Trophoblast cell (in vitro differentiated cells and primary cell): ENCODE measurements around the gene RHOU.
A peak's percentile ranks its signal among the peaks of the same experiment; 100 is the strongest.

Experiments used
- DNase-seq, 2 donors: peaks; one replicate each; pipeline ENCODE4 v3.0.0-alpha.2; 2016
- H2AFZ ChIP-seq: 2 replicates; pipeline ENCODE4 v1.6.1; 2013; ENCODE audit warnings: low read length, moderate library complexity, mild to moderate bottlenecking; ENCODE audit not compliant: insufficient read depth, poor library complexity
- H2AK5ac ChIP-seq: 2 replicates; pipeline ENCODE4 v1.6.1; 2013; ENCODE audit warnings: mild to moderate bottlenecking, low read length
- H2BK120ac ChIP-seq: 2 replicates; pipeline ENCODE4 v1.6.1; 2013; ENCODE audit warnings: low read length, mild to moderate bottlenecking, moderate library complexity; ENCODE audit not compliant: insufficient read depth, poor library complexity
- H2BK12ac ChIP-seq: 2 replicates; pipeline ENCODE4 v1.6.1; 2013; ENCODE audit warnings: mild to moderate bottlenecking, low read length, moderate library complexity
- H2BK5ac ChIP-seq: 2 replicates; pipeline ENCODE4 v1.6.1; 2013; ENCODE audit warnings: low read length, low read depth, moderate library complexity, mild to moderate bottlenecking; ENCODE audit not compliant: poor library complexity
- H3K14ac ChIP-seq: 2 replicates; pipeline ENCODE4 v1.6.1; 2013; ENCODE audit warnings: mild to moderate bottlenecking, low read length
- H3K18ac ChIP-seq: 2 replicates; pipeline ENCODE4 v1.6.1; 2013; ENCODE audit warnings: mild to moderate bottlenecking, low read length
- H3K23ac ChIP-seq: 2 replicates; pipeline ENCODE4 v1.6.1; 2013; ENCODE audit warnings: low read length
- H3K27ac ChIP-seq: 2 replicates; pipeline ENCODE4 v1.5.1; 2013; ENCODE audit warnings: low read depth, mild to moderate bottlenecking, inconsistent platforms, low read length, moderate library complexity
- H3K27me3 ChIP-seq: 2 replicates; pipeline ENCODE4 v1.6.1; 2013; ENCODE audit warnings: inconsistent platforms, mild to moderate bottlenecking, low read length, moderate library complexity; ENCODE audit not compliant: insufficient read depth
- H3K36me3 ChIP-seq, 2 experiments: 1 replicate in 1 of 2; 2 replicates in 1 of 2; pipeline ENCODE4 v1.6.1; 2013; ENCODE audit warnings: low read length in 2 of 2, mild to moderate bottlenecking in 2 of 2, moderate library complexity in 1 of 2; ENCODE audit not compliant: insufficient read depth in 2 of 2, control insufficient read depth in 1 of 2
- H3K4ac ChIP-seq: 2 replicates; pipeline ENCODE4 v1.6.1; 2013; ENCODE audit warnings: low read depth, mild to moderate bottlenecking, low read length, moderate library complexity
- H3K4me1 ChIP-seq, 2 experiments: 1 replicate in 1 of 2; 2 replicates in 1 of 2; pipeline ENCODE4 v1.6.1; 2013; ENCODE audit warnings: low read length in 2 of 2, mild to moderate bottlenecking in 2 of 2, moderate library complexity in 1 of 2; ENCODE audit not compliant: insufficient read depth in 2 of 2, control insufficient read depth in 1 of 2
- H3K4me2 ChIP-seq: 2 replicates; pipeline ENCODE4 v1.6.1; 2013; ENCODE audit warnings: inconsistent platforms, mild to moderate bottlenecking, low read length, moderate library complexity
- H3K4me3 ChIP-seq: 2 replicates; pipeline ENCODE4 v1.5.1; 2013; ENCODE audit warnings: mild to moderate bottlenecking, low read depth, low read length, inconsistent platforms
- H3K79me1 ChIP-seq: one replicate; pipeline ENCODE4 v1.6.1; 2013; ENCODE audit warnings: low read length
- H3K79me2 ChIP-seq: 2 replicates; pipeline ENCODE4 v1.6.1; 2013; ENCODE audit warnings: low read length, mild to moderate bottlenecking; ENCODE audit not compliant: control insufficient read depth, insufficient read depth, poor library complexity
- H3K9ac ChIP-seq: 2 replicates; pipeline ENCODE4 v1.6.1; 2013; ENCODE audit warnings: mild to moderate bottlenecking, low read length
- H3K9me3 ChIP-seq: 2 replicates; pipeline ENCODE4 v1.6.1; 2013; ENCODE audit warnings: low read depth, mild to moderate bottlenecking, control low read depth, inconsistent platforms, low read length; ENCODE audit not compliant: insufficient read depth
- H4K12ac ChIP-seq: 2 replicates; pipeline ENCODE4 v1.6.1; 2013; ENCODE audit warnings: low read depth, mild to moderate bottlenecking, low read length, moderate library complexity
- H4K8ac ChIP-seq: 2 replicates; pipeline ENCODE4 v1.6.1; 2013; ENCODE audit warnings: low read depth, mild to moderate bottlenecking, low read length, moderate library complexity
- H4K91ac ChIP-seq: one replicate; pipeline ENCODE4 v1.6.1; 2013; ENCODE audit warnings: low read depth, mild to moderate bottlenecking, low read length, moderate library complexity
- WGBS: extraction: QIAGEN DNeasy Blood & Tissue Kit; methylation state at CpG from one replicate; pipeline ENCODE4 v1.1.7; 2013; ENCODE audit warnings: missing lambda C conversion rate; ENCODE audit not compliant: insufficient read length, insufficient coverage; ENCODE audit errors: extremely low coverage; 5-methylcytosine and 5-hydroxymethylcytosine counted together

Gene RHOU

DNA sequence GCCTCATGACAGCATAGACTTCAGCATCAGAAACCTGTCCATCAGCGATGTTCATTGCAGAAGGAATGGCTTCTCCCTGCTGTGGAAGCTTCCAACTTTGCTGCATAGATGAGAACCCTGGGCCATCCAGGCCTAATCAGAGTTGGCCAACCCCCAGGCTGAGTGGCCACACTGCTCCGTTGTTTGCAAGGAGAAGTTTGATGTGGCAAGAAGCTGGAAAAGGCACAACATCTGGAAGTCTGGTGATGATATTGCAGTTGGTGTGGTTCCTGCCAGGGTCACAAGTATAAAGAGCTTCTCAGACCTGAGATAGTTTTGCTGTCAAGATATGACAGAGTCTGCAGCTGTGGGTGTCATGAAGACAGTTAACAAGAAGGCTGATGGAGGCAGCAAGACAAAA is 41.2 kb downstream of the RHOU start:
- no CpG with 5 or more reads among the region's 2 CpGs for WGBS
- Histone ChIP-seq H3K36me3 (no peaks in the 10 kb centered on the region), H2BK5ac (no peak overlapping the region), H2AFZ (no peak overlapping the region), H4K91ac (peak overlapping the region; percentile 0), H3K27me3 (no peaks in the 10 kb centered on the region), H2BK120ac (no peak overlapping the region), H3K9ac (no peak overlapping the region), H4K12ac (no peak overlapping the region), H3K4me2 (no peak overlapping the region), H3K79me2 (no peaks in the 10 kb centered on the region), H3K18ac (no peak overlapping the region), H3K23ac (no peak overlapping the region), H2BK12ac (peak overlapping the region; percentile 45), H2AK5ac (peak overlapping the region; percentile 72), H3K4me3 (no peak overlapping the region), H3K79me1 (no peaks in the 10 kb centered on the region), H3K27ac (no peak overlapping the region), H4K8ac (no peak overlapping the region), H3K9me3 (no peaks in the 10 kb centered on the region), H3K14ac (no peak overlapping the region), H3K4ac (no peak overlapping the region), H3K4me1 (peaks cover 0 to 5% of the 10 kb centered on the region in 2 experiments)
- peak in 1 of 2 donors; percentile 55 for DNase-seq

GRCh38 chr1:228777236-228777635 is 42.0 kb downstream of the RHOU start:
- Histone ChIP-seq H2BK5ac (no peak overlapping the region), H3K9ac (no peak overlapping the region), H3K4ac (no peak overlapping the region), H3K79me1 (no peaks in the 10 kb centered on the region), H3K79me2 (no peaks in the 10 kb centered on the region), H2AK5ac (no peak overlapping the region), H3K4me2 (no peak overlapping the region), H2BK12ac (no peak overlapping the region), H3K4me1 (peaks cover 0 to 5% of the 10 kb centered on the region in 2 experiments), H3K18ac (no peak overlapping the region), H4K91ac (no peak overlapping the region), H3K4me3 (no peak overlapping the region), H4K8ac (no peak overlapping the region), H4K12ac (no peak overlapping the region), H2BK120ac (no peak overlapping the region), H3K9me3 (peaks cover 3% of the 10 kb centered on the region), H3K27me3 (no peaks in the 10 kb centered on the region), H2AFZ (no peak overlapping the region), H3K14ac (no peak overlapping the region), H3K27ac (no peak overlapping the region), H3K36me3 (no peaks in the 10 kb centered on the region), H3K23ac (no peak overlapping the region)
- WGBS = no CpG with 5 or more reads among the region's 4 CpGs
- DNase-seq = peak; percentile 87 to 95

DNA sequence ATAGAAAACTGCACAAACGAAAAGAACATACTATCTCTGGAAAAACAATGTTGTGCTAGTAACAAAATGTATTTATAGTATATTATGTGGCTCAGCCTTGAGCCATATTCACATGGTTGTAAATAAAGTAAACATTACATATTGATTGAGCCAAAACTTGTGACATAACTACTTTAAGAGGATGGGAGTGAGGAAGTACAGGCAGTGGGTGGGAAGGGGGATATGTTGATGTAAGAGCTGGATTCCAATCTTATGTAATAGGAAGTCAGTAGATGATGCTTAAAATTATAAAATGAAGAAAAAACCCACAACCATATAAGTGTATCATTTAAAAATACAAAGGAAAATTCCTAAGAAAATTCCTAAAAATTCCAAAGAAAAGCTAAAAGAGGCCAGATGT is 42.7 kb downstream of the RHOU start:
- Histone ChIP-seq H3K79me2 (no peaks in the 10 kb centered on the region), H3K23ac (no peak overlapping the region), H3K27ac (no peak overlapping the region), H4K8ac (no peak overlapping the region), H3K9ac (no peak overlapping the region), H3K4me2 (no peak overlapping the region), H3K4me1 (peaks cover 0 to 5% of the 10 kb centered on the region in 2 experiments), H3K79me1 (no peaks in the 10 kb centered on the region), H3K14ac (no peak overlapping the region), H3K4ac (no peak overlapping the region), H3K27me3 (no peaks in the 10 kb centered on the region), H2BK12ac (no peak overlapping the region), H2BK120ac (no peak overlapping the region), H4K12ac (no peak overlapping the region), H3K36me3 (no peaks in the 10 kb centered on the region), H3K4me3 (no peak overlapping the region), H3K18ac (no peak overlapping the region), H2AK5ac (no peak overlapping the region), H4K91ac (no peak overlapping the region), H3K9me3 (peaks cover 8% of the 10 kb centered on the region), H2AFZ (no peak overlapping the region), H2BK5ac (no peak overlapping the region)
- no CpG with 5 or more reads among the region's 1 CpG for WGBS
- DNase-seq = no peak

GRCh38 chr1:228778466-228778865 is 43.2 kb downstream of the RHOU start:
- no CpG with 5 or more reads among the region's 3 CpGs for WGBS
- Histone ChIP-seq H3K27me3 (no peaks in the 10 kb centered on the region), H3K36me3 (no peaks in the 10 kb centered on the region), H3K79me1 (peaks cover 2% of the 10 kb centered on the region), H3K18ac (no peak overlapping the region), H4K91ac (no peak overlapping the region), H2AFZ (no peak overlapping the region), H3K9ac (no peak overlapping the region), H3K23ac (no peak overlapping the region), H3K4ac (no peak overlapping the region), H3K4me2 (no peak overlapping the region), H2BK12ac (no peak overlapping the region), H3K9me3 (peaks cover 8% of the 10 kb centered on the region), H3K27ac (no peak overlapping the region), H3K4me3 (no peak overlapping the region), H3K79me2 (no peaks in the 10 kb centered on the region), H4K12ac (no peak overlapping the region), H2BK5ac (no peak overlapping the region), H2BK120ac (no peak overlapping the region), H3K14ac (no peak overlapping the region), H2AK5ac (no peak overlapping the region), H3K4me1 (peaks cover 0 to 6% of the 10 kb centered on the region in 2 experiments), H4K8ac (no peak overlapping the region)
- DNase-seq = peak; percentile 66 to 84
